Immature natural killer cell (primary cell): ENCODE measurements around the gene APBA2. TPM values are rescaled to one million over a fixed set of nuclear protein-coding genes. Genes with fewer than 3 reads are reported as not detected.

Experiments used
- DNase-seq, 3 donors: peaks; one replicate each; pipeline ENCODE4 v3.0.0; 2022; ENCODE audit warnings: mixed read lengths in 1 of 3
- H3K27ac Mint-ChIP-seq, 6 donors: one replicate each; pipeline ENCODE4 v1.8.0; 2020; ENCODE audit warnings: mixed read lengths in 6 of 6, mild to moderate bottlenecking in 5 of 6, inconsistent platforms in 4 of 6, moderate library complexity in 3 of 6
- H3K27me3 Mint-ChIP-seq, 3 donors: one replicate each; pipeline ENCODE4 v1.8.0; 2020 to 2021; ENCODE audit warnings: low read depth in 3 of 3, mild to moderate bottlenecking in 3 of 3, mixed read lengths in 3 of 3, moderate library complexity in 3 of 3, inconsistent platforms in 1 of 3
- H3K36me3 Mint-ChIP-seq, 3 donors: one replicate each; pipeline ENCODE4 v1.8.0; 2020; ENCODE audit warnings: mixed read lengths in 3 of 3, inconsistent platforms in 2 of 3, mild to moderate bottlenecking in 2 of 3
- H3K4me1 Mint-ChIP-seq, 2 donors: one replicate each; pipeline ENCODE4 v1.8.0; 2020; ENCODE audit warnings: inconsistent platforms in 2 of 2, mild to moderate bottlenecking in 2 of 2, mixed read lengths in 2 of 2, moderate library complexity in 1 of 2
- H3K4me3 Mint-ChIP-seq, 5 donors: one replicate each; pipeline ENCODE4 v1.8.0; 2020; ENCODE audit warnings: mild to moderate bottlenecking in 5 of 5, mixed read lengths in 5 of 5, inconsistent platforms in 3 of 5, moderate library complexity in 3 of 5
- H3K9me3 Mint-ChIP-seq, 6 donors: one replicate each; pipeline ENCODE4 v1.8.0; 2020; ENCODE audit warnings: mild to moderate bottlenecking in 6 of 6, mixed read lengths in 6 of 6, inconsistent platforms in 4 of 6, moderate library complexity in 3 of 6
- polyA plus RNA-seq, 3 donors: library from polyadenylated mRNA; unstranded; fragments of 300-500 nt; fragmentation: Illumina TruSeq; gene quantifications; one replicate each; pipeline ENCODE4 v1.2.3, GENCODE V29; 2021

The APBA2 gene
- polyA plus RNA-seq, 3 donors from 2014 or later = 24.4 to 68.7 (median 25.4) TPM

- Mint-ChIP-seq H3K9me3 (no peaks in the 10 kb centered on the region), H3K36me3 (no peaks in the 10 kb centered on the region), H3K27me3 (peaks cover 0 to 2% (median 0%) of the 10 kb centered on the region in 3 donors), H3K4me3 (no peak overlapping the region), H3K4me1 (no peaks in the 10 kb centered on the region), H3K27ac (no peak overlapping the region)
- DNase-seq = no peak
Measured at GRCh38 chr15:29133321-29133720, 247.5 kb downstream of the APBA2 start.

GRCh38 chr15:29133791-29134190 is 248.0 kb downstream of the APBA2 start:
- Mint-ChIP-seq H3K27me3 (peaks cover 0 to 2% (median 2%) of the 10 kb centered on the region in 3 donors), H3K9me3 (no peaks in the 10 kb centered on the region), H3K36me3 (no peaks in the 10 kb centered on the region), H3K27ac (no peak overlapping the region), H3K4me3 (no peak overlapping the region), H3K4me1 (peaks cover 0 to 3% of the 10 kb centered on the region in 2 donors)
- no peak for DNase-seq

GRCh38 chr15:29134239-29134638 is 248.5 kb downstream of the APBA2 start:
- Mint-ChIP-seq H3K4me3 (no peak overlapping the region), H3K4me1 (peaks cover 0 to 3% of the 10 kb centered on the region in 2 donors), H3K27ac (no peak overlapping the region), H3K9me3 (no peaks in the 10 kb centered on the region), H3K27me3 (peaks cover 0 to 2% (median 2%) of the 10 kb centered on the region in 3 donors), H3K36me3 (no peaks in the 10 kb centered on the region)
- no peak for DNase-seq

- Mint-ChIP-seq H3K36me3 (no peaks in the 10 kb centered on the region), H3K4me3 (no peak overlapping the region), H3K4me1 (peaks cover 3 to 6% of the 10 kb centered on the region in 2 donors), H3K27ac (no peak overlapping the region), H3K9me3 (no peaks in the 10 kb centered on the region), H3K27me3 (peaks cover 0 to 2% (median 2%) of the 10 kb centered on the region in 3 donors)
- DNase-seq = no peak
Measured at GRCh38 chr15:29134641-29135308, 249.0 kb downstream of the APBA2 start.

GRCh38 chr15:29135309-29135657 is 249.5 kb downstream of the APBA2 start:
- H3K27me3 Mint-ChIP-seq = peaks cover 0 to 2% (median 2%) of the 10 kb centered on the region in 3 donors
- no peak overlapping the region for H3K4me3 Mint-ChIP-seq
- no peaks in the 10 kb centered on the region for H3K9me3 Mint-ChIP-seq
- no peak overlapping the region for H3K27ac Mint-ChIP-seq
- H3K36me3 Mint-ChIP-seq = no peaks in the 10 kb centered on the region
- H3K4me1 Mint-ChIP-seq = peaks cover 8 to 11% of the 10 kb centered on the region in 2 donors
- no peak for DNase-seq

DNA sequence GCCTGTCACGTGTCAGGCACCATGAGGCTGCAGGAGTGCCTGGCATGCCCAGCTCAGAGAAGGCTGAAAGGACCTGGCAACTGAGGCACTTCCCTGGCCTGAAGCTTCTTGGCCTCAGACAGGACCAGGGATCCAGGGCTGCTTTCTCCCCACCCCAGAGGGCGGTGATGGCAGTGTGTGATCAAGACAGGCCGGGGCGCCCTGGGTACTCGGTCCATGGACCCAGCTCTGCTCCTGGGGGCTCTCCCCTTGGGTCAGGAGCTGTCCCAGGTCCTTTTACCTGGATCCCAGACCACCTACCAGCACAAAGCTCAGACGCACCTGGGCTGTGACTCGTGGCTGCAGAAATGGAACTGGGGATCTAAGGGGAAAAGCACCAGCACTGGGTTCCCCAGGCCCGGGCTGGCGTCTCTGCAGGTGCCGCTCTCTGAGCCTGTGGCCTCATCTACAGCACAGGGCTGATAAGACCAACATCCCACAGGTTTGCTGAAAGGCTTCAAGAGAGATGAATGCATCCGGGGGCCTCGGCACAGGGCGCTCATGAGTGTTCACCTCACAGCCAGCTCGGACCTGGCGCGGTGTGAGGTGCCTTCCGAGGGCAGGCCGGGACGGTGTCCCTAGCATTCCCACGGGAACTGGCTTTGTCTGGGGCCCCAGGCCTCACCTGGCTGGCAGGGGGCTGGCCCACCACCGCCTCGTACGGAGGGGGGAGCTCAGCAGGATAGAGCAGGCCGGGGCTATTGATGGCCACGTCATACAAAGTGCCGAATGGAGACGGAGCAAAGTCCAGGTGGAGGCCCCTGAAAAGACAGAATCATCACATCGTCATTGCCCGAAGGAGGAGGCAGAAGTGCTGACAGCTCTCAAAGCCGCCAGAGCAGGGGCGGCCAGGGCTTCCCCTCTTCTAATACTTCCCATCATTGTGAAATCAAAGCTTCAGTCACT is 250.2 kb downstream of the APBA2 start:
- DNase-seq = no peak
- peaks cover 1 to 2% (median 2%) of the 10 kb centered on the region in 3 donors for H3K27me3 Mint-ChIP-seq
- H3K4me1 Mint-ChIP-seq = peaks cover 9 to 12% of the 10 kb centered on the region in 2 donors
- H3K27ac Mint-ChIP-seq = no peak overlapping the region
- no peaks in the 10 kb centered on the region for H3K9me3 Mint-ChIP-seq
- H3K36me3 Mint-ChIP-seq = no peaks in the 10 kb centered on the region
- H3K4me3 Mint-ChIP-seq = no peak overlapping the region

- no peak for DNase-seq
- H3K36me3 Mint-ChIP-seq = no peaks in the 10 kb centered on the region
- peaks cover 9 to 12% of the 10 kb centered on the region in 2 donors for H3K4me1 Mint-ChIP-seq
- H3K9me3 Mint-ChIP-seq = no peaks in the 10 kb centered on the region
- H3K27ac Mint-ChIP-seq = no peak overlapping the region
- peaks cover 2 to 7% (median 3%) of the 10 kb centered on the region in 3 donors for H3K27me3 Mint-ChIP-seq
- H3K4me3 Mint-ChIP-seq = peak overlapping the region in 1 of 5 donors; percentile 38
Measured at GRCh38 chr15:29138260-29138659, 252.5 kb downstream of the APBA2 start.

- Mint-ChIP-seq H3K9me3 (no peaks in the 10 kb centered on the region), H3K27me3 (peaks cover 2 to 13% (median 4%) of the 10 kb centered on the region in 3 donors), H3K36me3 (no peaks in the 10 kb centered on the region), H3K4me1 (peaks cover 9 to 12% of the 10 kb centered on the region in 2 donors), H3K27ac (no peak overlapping the region), H3K4me3 (no peak overlapping the region)
- DNase-seq = no peak
Measured at GRCh38 chr15:29139072-29139471, 253.3 kb downstream of the APBA2 start.

- Mint-ChIP-seq H3K4me3 (peak overlapping the region in 4 of 5 donors; percentile 15 to 68 (median 42)), H3K4me1 (peaks cover 9 to 12% of the 10 kb centered on the region in 2 donors), H3K36me3 (no peaks in the 10 kb centered on the region), H3K9me3 (no peaks in the 10 kb centered on the region), H3K27ac (no peak overlapping the region), H3K27me3 (peaks cover 2 to 13% (median 5%) of the 10 kb centered on the region in 3 donors)
- DNase-seq = peak; percentile 46 to 49 (median 46)
Measured at GRCh38 chr15:29139540-29140459, 254.0 kb downstream of the APBA2 start.

DNA sequence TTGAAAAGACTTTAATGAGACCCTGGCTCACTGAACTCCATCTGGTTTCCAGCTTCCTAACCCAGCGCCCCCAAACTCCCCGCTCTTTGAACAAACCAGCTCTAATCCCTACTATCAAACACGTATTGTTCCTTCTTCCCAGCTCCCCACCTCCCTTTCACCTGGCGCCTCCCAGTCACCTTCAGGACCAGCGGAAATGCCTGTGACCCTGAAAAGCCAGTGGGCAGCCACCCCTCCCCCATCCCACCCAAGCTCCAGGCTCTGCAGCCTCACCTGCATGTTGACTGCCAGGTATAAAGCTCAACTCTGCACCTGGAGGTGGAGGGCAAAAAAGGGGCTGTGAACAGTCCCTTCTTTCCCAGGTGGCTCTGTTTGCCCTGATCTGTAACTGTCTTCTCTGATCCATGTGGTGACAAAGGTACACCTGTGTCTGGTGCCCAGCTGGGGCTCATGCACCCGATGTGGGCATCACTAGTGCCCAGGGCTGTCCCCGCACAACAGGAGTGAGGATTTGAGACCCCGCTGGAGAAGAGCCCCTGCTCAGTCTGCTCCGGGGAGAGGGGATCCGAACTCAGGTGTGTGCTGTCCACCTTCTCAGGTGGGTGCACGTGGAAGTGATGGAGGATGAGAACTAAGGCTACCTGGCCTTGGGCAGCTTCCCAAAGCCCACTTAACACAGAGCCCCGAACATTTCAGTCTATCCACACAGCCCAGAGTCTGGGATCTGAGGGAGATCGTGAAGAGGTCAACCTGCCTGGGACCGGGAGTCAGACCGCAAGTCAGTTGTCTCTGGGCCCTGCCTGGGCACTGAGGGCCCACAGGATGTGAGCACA is 254.9 kb downstream of the APBA2 start:
- Mint-ChIP-seq H3K27me3 (peaks cover 2 to 13% (median 7%) of the 10 kb centered on the region in 3 donors), H3K9me3 (no peaks in the 10 kb centered on the region), H3K4me3 (no peak overlapping the region), H3K36me3 (no peaks in the 10 kb centered on the region), H3K4me1 (peaks cover 9 to 12% of the 10 kb centered on the region in 2 donors), H3K27ac (no peak overlapping the region)
- DNase-seq = no peak

GRCh38 chr15:29141308-29142128 is 255.7 kb downstream of the APBA2 start:
- Mint-ChIP-seq H3K36me3 (no peaks in the 10 kb centered on the region), H3K27ac (no peak overlapping the region), H3K4me1 (peaks cover 9 to 12% of the 10 kb centered on the region in 2 donors), H3K9me3 (no peaks in the 10 kb centered on the region), H3K4me3 (no peak overlapping the region), H3K27me3 (peaks cover 2 to 13% (median 8%) of the 10 kb centered on the region in 3 donors)
- DNase-seq = no peak

DNA sequence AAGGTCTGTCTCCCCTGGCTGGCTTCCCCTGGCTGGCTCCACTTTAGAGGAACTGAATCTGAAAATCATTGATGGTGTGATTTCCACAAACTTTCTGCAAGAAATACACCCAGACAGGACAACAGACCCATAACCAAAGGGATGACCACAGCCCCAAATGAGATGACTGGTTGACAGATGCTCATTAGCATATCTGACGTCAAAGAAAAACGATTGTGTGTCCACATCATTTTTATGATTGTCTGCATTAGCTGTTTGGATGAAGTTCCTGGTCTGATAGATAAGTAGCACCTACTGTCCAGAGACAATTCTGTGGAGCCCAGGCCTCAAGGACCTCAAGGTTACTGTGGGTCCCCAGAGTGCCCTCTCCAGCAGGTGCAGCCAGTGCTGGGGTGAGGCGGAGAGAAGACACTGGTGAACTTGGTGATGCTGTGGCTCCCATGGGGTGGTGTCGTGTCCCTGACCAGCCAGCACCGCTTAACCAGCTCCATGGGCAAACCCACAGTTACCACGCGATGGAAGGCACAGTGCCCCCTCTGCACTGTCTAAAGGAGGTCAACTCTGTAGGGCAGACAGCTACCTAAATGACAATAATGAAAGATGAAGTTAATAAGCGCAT is 256.5 kb downstream of the APBA2 start:
- H3K27me3 Mint-ChIP-seq = peaks cover 2 to 13% (median 8%) of the 10 kb centered on the region in 3 donors
- H3K4me1 Mint-ChIP-seq = peaks cover 9 to 12% of the 10 kb centered on the region in 2 donors
- no peak overlapping the region for H3K4me3 Mint-ChIP-seq
- H3K36me3 Mint-ChIP-seq = no peaks in the 10 kb centered on the region
- DNase-seq = no peak
- H3K9me3 Mint-ChIP-seq = no peaks in the 10 kb centered on the region
- H3K27ac Mint-ChIP-seq = no peak overlapping the region
